GM18951 (cell line): ENCODE results near the gene ABCC3.
"Not testable (repeated sequence)": the region's sequence is repeated elsewhere in the genome, so short reads cannot be mapped to it uniquely, and the experiment has no call there.

Experiments used
- POLR2A ChIP-seq: IDR thresholded peaks from 4 replicates; pipeline ENCODE4 v1.6.1; 2011; ENCODE audit warnings: mild to moderate bottlenecking; ENCODE audit not compliant: insufficient read length, insufficient read depth; ENCODE audit errors: extremely low read depth
- in situ Hi-C: fragments of 300-500 bp; cut with MboI; formaldehyde crosslinking; loops from one replicate; pipeline ENCODE4 v1.12.0; 2022; ENCODE audit warnings: low sequenced_read_pairs, mixed read lengths, inconsistent platforms; ENCODE audit not compliant: unreplicated experiment

The ABCC3 gene

GRCh38 chr17:50697663-50698272, 63.1 kb downstream of the ABCC3 start:
- in situ Hi-C loops, result no loop called here
- TF ChIP-seq POLR2A, result no peak

GRCh38 chr17:50699410-50699809, 64.7 kb downstream of the ABCC3 start:
- in situ Hi-C loops, result no loop called here
- no peak for TF ChIP-seq POLR2A

- TF ChIP-seq POLR2A, result no peak
- in situ Hi-C loops, result no loop called here
These were observed 68.5 kb downstream of the ABCC3 start for GRCh38 chr17:50703162-50703561.

- peak; percentile 75 for TF ChIP-seq POLR2A
These were observed 72.8 kb downstream of the ABCC3 start, which contains the start of gene ANKRD40 for GRCh38 chr17:50707289-50708049. ANKRD40 (minus strand) TSS chr17:50707914; CDS start chr17:50707654, 260 bp downstream.

GRCh38 chr17:50708050-50709000, 73.6 kb downstream of the ABCC3 start:
- in situ Hi-C loops, result no loop called here
- no peak for TF ChIP-seq POLR2A

More at GRCh38 chr17:50707289-50708049, 72.8 kb downstream of the ABCC3 start, which contains the start of gene ANKRD40:
- in situ Hi-C loops, result no loop called here

- in situ Hi-C loops, result not testable (repeated sequence)
These were observed 74.4 kb downstream of the ABCC3 start for GRCh38 chr17:50709053-50709452.

GRCh38 chr17:50710025-50710424, 75.3 kb downstream of the ABCC3 start:
- TF ChIP-seq POLR2A, result no peak
- in situ Hi-C loops, result no loop called here

- TF ChIP-seq POLR2A, result no peak
- in situ Hi-C loops, result no loop called here
These were observed 76.0 kb downstream of the ABCC3 start for GRCh38 chr17:50710650-50711049.

GRCh38 chr17:50712641-50713040, 78.0 kb downstream of the ABCC3 start:
- in situ Hi-C loops, result no loop called here

GRCh38 chr17:50715471-50715870, 80.8 kb downstream of the ABCC3 start:
- in situ Hi-C loops, result no loop called here
- TF ChIP-seq POLR2A, result no peak

More at GRCh38 chr17:50712641-50713040, 78.0 kb downstream of the ABCC3 start:
- no peak for TF ChIP-seq POLR2A

GRCh38 chr17:50719144-50719923, 84.7 kb downstream of the ABCC3 start, which contains the start of gene LUC7L3:
LUC7L3 (plus strand) TSS chr17:50719603; CDS start chr17:50719733, 130 bp downstream.
- in situ Hi-C loops, result no loop called here
- peak; percentile 93 for TF ChIP-seq POLR2A
